ENCODE data around the gene ZDHHC19. TPM values are rescaled to one million over a fixed set of nuclear protein-coding genes. Genes with fewer than 3 reads are reported as not detected.
"Not testable (repeated sequence)": the region's sequence is repeated elsewhere in the genome, so short reads cannot be mapped to it uniquely, and the experiment has no call there.

The ZDHHC19 gene
- total RNA-seq, 1 donor from 2014 or later: 0.36 TPM

GRCh38 chr3:196192524-196193051 lies 18.6 kb downstream of the ZDHHC19 start:
- Mint-ChIP-seq H3K4me1 (ENCODE audit: low read depth) (peaks cover 44% of the 10 kb centered on the region), H3K36me3 (ENCODE audit: low read depth) (peaks cover 1% of the 10 kb centered on the region), H3K27me3 (ENCODE audit: insufficient read depth) (peaks cover 2% of the 10 kb centered on the region), H3K4me3 (peak overlapping the region; percentile 75), H3K27ac (peak overlapping the region; percentile 98), H3K9me3 (no peaks in the 10 kb centered on the region)
- intact Hi-C loops (cut with micrococcal nuclease): loop anchor here (1.0 to 2.0 kb wide), 5 partner anchors 9 to 119 kb away; partner anchors contain the start of gene TFRC
- DNase-seq (ENCODE audit: low spot score): no peak

- H3K27me3 Mint-ChIP-seq (ENCODE audit: insufficient read depth): no peaks in the 10 kb centered on the region
- peak; percentile 49 for DNase-seq (ENCODE audit: low spot score)
These were observed 19.1 kb downstream of the ZDHHC19 start for GRCh38 chr3:196192036-196192523.

GRCh38 chr3:196189566-196190347 lies 21.4 kb downstream of the ZDHHC19 start:
- peak overlapping the region; percentile 64 for H3K27ac Mint-ChIP-seq
- intact Hi-C loops (cut with micrococcal nuclease): no loop called here
- no peaks in the 10 kb centered on the region for H3K9me3 Mint-ChIP-seq
- no peak for DNase-seq (ENCODE audit: low spot score)
- H3K4me3 Mint-ChIP-seq: no peak overlapping the region
- no peaks in the 10 kb centered on the region for H3K27me3 Mint-ChIP-seq (ENCODE audit: insufficient read depth)
- peaks cover 1% of the 10 kb centered on the region for H3K36me3 Mint-ChIP-seq (ENCODE audit: low read depth)
- peaks cover 54% of the 10 kb centered on the region for H3K4me1 Mint-ChIP-seq (ENCODE audit: low read depth)

More at GRCh38 chr3:196192036-196192523, 19.1 kb downstream of the ZDHHC19 start:
- intact Hi-C loops (cut with micrococcal nuclease): loop anchor here (1.0 to 2.0 kb wide), 5 partner anchors 9 to 119 kb away; partner anchors contain the start of gene TFRC
- Mint-ChIP-seq H3K4me1 (ENCODE audit: low read depth) (peaks cover 47% of the 10 kb centered on the region), H3K4me3 (peak overlapping the region; percentile 75), H3K27ac (peak overlapping the region; percentile 98), H3K36me3 (ENCODE audit: low read depth) (peaks cover 1% of the 10 kb centered on the region), H3K9me3 (no peaks in the 10 kb centered on the region)

- no peaks in the 10 kb centered on the region for H3K27me3 Mint-ChIP-seq (ENCODE audit: insufficient read depth)
- no peak for DNase-seq (ENCODE audit: low spot score)
- peak overlapping the region; percentile 79 for H3K27ac Mint-ChIP-seq
- intact Hi-C loops (cut with micrococcal nuclease): no loop called here
- peaks cover 53% of the 10 kb centered on the region for H3K4me1 Mint-ChIP-seq (ENCODE audit: low read depth)
- peak overlapping the region; percentile 33 for H3K4me3 Mint-ChIP-seq
- no peaks in the 10 kb centered on the region for H3K36me3 Mint-ChIP-seq (ENCODE audit: low read depth)
- no peaks in the 10 kb centered on the region for H3K9me3 Mint-ChIP-seq
These were observed 24.3 kb downstream of the ZDHHC19 start for GRCh38 chr3:196186651-196187573.

GRCh38 chr3:196184881-196185280 lies 26.3 kb downstream of the ZDHHC19 start:
- H3K27ac Mint-ChIP-seq: peak overlapping the region; percentile 29
- intact Hi-C loops (cut with micrococcal nuclease): loop anchor here (5.0 kb wide), 1 partner anchor 278 kb away; the partner anchor contains the start of gene TNK2

GRCh38 chr3:196184169-196184432 lies 27.1 kb downstream of the ZDHHC19 start:
- intact Hi-C loops (cut with micrococcal nuclease): loop anchor here (5.0 kb wide), 1 partner anchor 277 kb away; the partner anchor contains the start of gene TNK2

More at GRCh38 chr3:196184881-196185280, 26.3 kb downstream of the ZDHHC19 start:
- H3K4me3 Mint-ChIP-seq: no peak overlapping the region
- no peaks in the 10 kb centered on the region for H3K9me3 Mint-ChIP-seq
- H3K4me1 Mint-ChIP-seq (ENCODE audit: low read depth): peaks cover 57% of the 10 kb centered on the region
- H3K36me3 Mint-ChIP-seq (ENCODE audit: low read depth): no peaks in the 10 kb centered on the region
- H3K27me3 Mint-ChIP-seq (ENCODE audit: insufficient read depth): no peaks in the 10 kb centered on the region
- no peak for DNase-seq (ENCODE audit: low spot score)

GRCh38 chr3:196181127-196181546 lies 30.1 kb downstream of the ZDHHC19 start:
- H3K4me1 Mint-ChIP-seq (ENCODE audit: low read depth): peaks cover 61% of the 10 kb centered on the region
- DNase-seq (ENCODE audit: low spot score): no peak
- no peaks in the 10 kb centered on the region for H3K27me3 Mint-ChIP-seq (ENCODE audit: insufficient read depth)
- H3K27ac Mint-ChIP-seq: peak overlapping the region; percentile 97
- peak overlapping the region; percentile 30 for H3K4me3 Mint-ChIP-seq
- intact Hi-C loops (cut with micrococcal nuclease): loop anchor here (5.0 kb wide), 1 partner anchor 274 kb away; the partner anchor contains the start of gene TNK2
- H3K9me3 Mint-ChIP-seq: no peaks in the 10 kb centered on the region
- H3K36me3 Mint-ChIP-seq (ENCODE audit: low read depth): no peaks in the 10 kb centered on the region

More at GRCh38 chr3:196184169-196184432, 27.1 kb downstream of the ZDHHC19 start:
- not testable (repeated sequence) for H3K4me3 Mint-ChIP-seq; H3K9me3 Mint-ChIP-seq; H3K36me3 Mint-ChIP-seq (ENCODE audit: low read depth); H3K27me3 Mint-ChIP-seq (ENCODE audit: insufficient read depth); DNase-seq (ENCODE audit: low spot score)
- Mint-ChIP-seq H3K4me1 (ENCODE audit: low read depth) (peaks cover 64% of the 10 kb centered on the region), H3K27ac (peak overlapping the region; percentile 97)

- Mint-ChIP-seq H3K27ac (peak overlapping the region; percentile 97), H3K4me3 (peak overlapping the region; percentile 74), H3K36me3 (ENCODE audit: low read depth) (no peaks in the 10 kb centered on the region), H3K9me3 (no peaks in the 10 kb centered on the region), H3K27me3 (ENCODE audit: insufficient read depth) (no peaks in the 10 kb centered on the region), H3K4me1 (ENCODE audit: low read depth) (peaks cover 61% of the 10 kb centered on the region)
- intact Hi-C loops (cut with micrococcal nuclease): loop anchor here (5.0 kb wide), 1 partner anchor 273 kb away; the partner anchor contains the start of gene TNK2
- no peak for DNase-seq (ENCODE audit: low spot score)
These were observed 30.9 kb downstream of the ZDHHC19 start for GRCh38 chr3:196180346-196180745.

GRCh38 chr3:196179380-196180308 lies 31.6 kb downstream of the ZDHHC19 start:
- Mint-ChIP-seq H3K4me1 (ENCODE audit: low read depth) (peaks cover 61% of the 10 kb centered on the region), H3K36me3 (ENCODE audit: low read depth) (no peaks in the 10 kb centered on the region), H3K4me3 (peak overlapping the region; percentile 74), H3K27me3 (ENCODE audit: insufficient read depth) (no peaks in the 10 kb centered on the region), H3K9me3 (no peaks in the 10 kb centered on the region), H3K27ac (peak overlapping the region; percentile 97)
- intact Hi-C loops (cut with micrococcal nuclease): loop anchor here (1.0 to 5.0 kb wide), 7 partner anchors 13 to 323 kb away; partner anchors contain the start of genes TFRC and TNK2
- peak; percentile 82 for DNase-seq (ENCODE audit: low spot score)

GRCh38 chr3:196178993-196179379 lies 32.2 kb downstream of the ZDHHC19 start:
- intact Hi-C loops (cut with micrococcal nuclease): loop anchor here (1.0 to 2.0 kb wide), 6 partner anchors 14 to 323 kb away; partner anchors contain the start of gene TFRC
- DNase-seq (ENCODE audit: low spot score): no peak
- Mint-ChIP-seq H3K4me1 (ENCODE audit: low read depth) (peaks cover 66% of the 10 kb centered on the region), H3K9me3 (no peaks in the 10 kb centered on the region), H3K4me3 (peak overlapping the region; percentile 74), H3K36me3 (ENCODE audit: low read depth) (no peaks in the 10 kb centered on the region), H3K27me3 (ENCODE audit: insufficient read depth) (no peaks in the 10 kb centered on the region), H3K27ac (peak overlapping the region; percentile 97)

GRCh38 chr3:196177967-196178366 lies 33.2 kb downstream of the ZDHHC19 start:
- no peaks in the 10 kb centered on the region for H3K36me3 Mint-ChIP-seq (ENCODE audit: low read depth)
- H3K9me3 Mint-ChIP-seq: no peaks in the 10 kb centered on the region
- H3K4me1 Mint-ChIP-seq (ENCODE audit: low read depth): peaks cover 63% of the 10 kb centered on the region
- no peak for DNase-seq (ENCODE audit: low spot score)
- H3K27me3 Mint-ChIP-seq (ENCODE audit: insufficient read depth): no peaks in the 10 kb centered on the region
- H3K27ac Mint-ChIP-seq: peak overlapping the region; percentile 76
- intact Hi-C loops (cut with micrococcal nuclease): loop anchor here (2.0 kb wide), 1 partner anchor 15 kb away; no protein-coding TSS in a partner anchor
- H3K4me3 Mint-ChIP-seq: peak overlapping the region; percentile 51
